SK-N-SH (cell line): ENCODE results near the gene NKIRAS1. TPM values are rescaled to one million over a fixed set of nuclear protein-coding genes. Genes with fewer than 3 reads are reported as not detected.
A peak's percentile ranks its signal among the peaks of the same experiment; 100 is the strongest.

Experiments
- CTCF ChIA-PET: fragments of 300-600, 350-600 bp; formaldehyde crosslinking; extraction: SDS; loops from one replicate; lab custom pipeline; 2021; lab: Yijun Ruan, JAX
- POLR2A ChIA-PET: fragments of 350-600 bp; sonication (Branson Sonifier 250); formaldehyde crosslinking; extraction: SDS; loops from one replicate; lab custom pipeline; 2020; ENCODE audit warnings: antibody characterized with exemption, inconsistent platforms; lab: Yijun Ruan, JAX
- DNase-seq: peaks from one replicate; pipeline ENCODE4 v3.0.0; 2012
- H2AFZ ChIP-seq: fragments of 200-600 bp; sonication (generic); 2 replicates; pipeline ENCODE4 v1.8.1; 2016; ENCODE audit warnings: antibody characterized with exemption, mild to moderate bottlenecking, low read depth
- H3F3A ChIP-seq: fragments of 200-600 bp; sonication (generic); replicated peaks from 2 replicates; pipeline ENCODE3; 2016; ENCODE audit warnings: antibody characterized with exemption, mild to moderate bottlenecking; ENCODE audit not compliant: insufficient read depth
- H3K27ac ChIP-seq, 2 experiments: fragments of 200-500 bp in 1 of 2; fragments of 200-600 bp in 1 of 2; sonication (Bioruptor generic) in 1 of 2; sonication (generic), shearing (Covaris generic) in 1 of 2; 2 replicates each; pipeline versions ENCODE4 v1.5.1 to v1.6.1; 2014 to 2016; ENCODE audit warnings: low read depth in 2 of 2, inconsistent platforms in 1 of 2, low read length in 1 of 2, mild to moderate bottlenecking in 1 of 2, mixed read lengths in 1 of 2
- H3K27me3 ChIP-seq: fragments of 200-600 bp; sonication (generic), shearing (Covaris generic); 2 replicates; pipeline ENCODE4 v1.6.1; 2016; ENCODE audit warnings: mixed run types; ENCODE audit not compliant: insufficient read depth
- H3K36me3 ChIP-seq, 2 experiments: fragments of 200-500 bp in 1 of 2; fragments of 200-600 bp in 1 of 2; sonication (Bioruptor generic) in 1 of 2; sonication (generic) in 1 of 2; replicated peaks in 1 of 2; 2 replicates each; pipeline versions ENCODE3 to v1.5.1; 2014 to 2016; ENCODE audit warnings: low read length in 1 of 2, mild to moderate bottlenecking in 1 of 2; ENCODE audit not compliant: insufficient read depth in 2 of 2, control insufficient read depth in 1 of 2
- H3K4me1 ChIP-seq, 2 experiments: fragments of 200-500 bp in 1 of 2; fragments of 200-600 bp in 1 of 2; sonication (Bioruptor generic) in 1 of 2; sonication (generic), shearing (Covaris generic) in 1 of 2; 2 replicates each; pipeline versions ENCODE4 v1.5.1 to v1.6.1; 2014 to 2016; ENCODE audit warnings: low read depth in 1 of 2, low read length in 1 of 2, mixed run types in 1 of 2; ENCODE audit not compliant: insufficient read depth in 2 of 2, control insufficient read depth in 1 of 2
- H3K4me2 ChIP-seq: fragments of 200-600 bp; sonication (generic), shearing (Covaris generic); 2 replicates; pipeline ENCODE4 v1.6.1; 2017; ENCODE audit warnings: mixed run types
- H3K4me3 ChIP-seq, 2 experiments: fragments of 200-500 bp in 1 of 2; fragments of 200-600 bp in 1 of 2; sonication (Bioruptor generic) in 1 of 2; sonication (generic), shearing (Covaris generic) in 1 of 2; 2 replicates each; pipeline versions ENCODE4 v1.5.1 to v1.8.1; 2014 to 2016; ENCODE audit warnings: low read depth in 2 of 2, inconsistent platforms in 1 of 2, low read length in 1 of 2, mild to moderate bottlenecking in 1 of 2, mixed read lengths in 1 of 2, moderate library complexity in 1 of 2
- H3K79me2 ChIP-seq: fragments of 200-600 bp; sonication (generic); 2 replicates; pipeline ENCODE4 v1.8.1; 2017; ENCODE audit warnings: mild to moderate bottlenecking; ENCODE audit not compliant: insufficient read depth
- H3K9ac ChIP-seq: fragments of 200-600 bp; sonication (generic); 2 replicates; pipeline ENCODE4 v1.6.1; 2017; ENCODE audit warnings: mixed run types
- H3K9me2 ChIP-seq: fragments of 200-600 bp; sonication (generic); 2 replicates; pipeline ENCODE4 v1.6.1; 2017; ENCODE audit warnings: mixed run types
- H3K9me3 ChIP-seq: fragments of 200-600 bp; sonication (generic); 2 replicates; pipeline ENCODE4 v1.6.1; 2017; ENCODE audit warnings: mixed run types, mild to moderate bottlenecking, moderate library complexity
- H4K20me1 ChIP-seq: fragments of 200-600 bp; sonication (generic); 2 replicates; pipeline ENCODE4 v1.6.1; 2017; ENCODE audit warnings: mild to moderate bottlenecking, mixed run types; ENCODE audit not compliant: insufficient read depth
- CHD2 ChIP-seq: fragments of 150-350 bp; IDR thresholded peaks from 2 replicates; pipeline ENCODE4 v1.6.1; 2018; ENCODE audit warnings: low read length; ENCODE audit not compliant: partially characterized antibody
- CTCF ChIP-seq: fragments of 200-600 bp; sonication (generic); IDR thresholded peaks from 2 replicates; pipeline ENCODE4 v1.6.1; 2017; ENCODE audit warnings: antibody characterized with exemption, mild to moderate bottlenecking, moderate library complexity
- ELF1 ChIP-seq: IDR thresholded peaks from 2 replicates; pipeline ENCODE4 v1.4.0; 2012
- EP300 ChIP-seq, 2 experiments: IDR thresholded peaks; 2 replicates each; pipeline versions ENCODE4 v1.4.0 to v1.6.1; 2012; ENCODE audit warnings: borderline replicate concordance in 1 of 2, low read depth in 1 of 2, low read length in 1 of 2
- EZH2phosphoT487 ChIP-seq: fragments of 200-600 bp; sonication (generic); IDR thresholded peaks from 2 replicates; pipeline ENCODE4 v1.6.1; 2017; ENCODE audit warnings: low read depth, mixed run types, mild to moderate bottlenecking, antibody characterized with exemption, moderate library complexity, borderline replicate concordance
- FOSL2 ChIP-seq: IDR thresholded peaks from 2 replicates; pipeline ENCODE4 v1.4.0; 2012; ENCODE audit warnings: low read depth, mild to moderate bottlenecking, moderate library complexity, borderline replicate concordance
- FOXJ3 ChIP-seq: sonication (generic); formaldehyde crosslinking; IDR thresholded peaks from 2 replicates; pipeline ENCODE4 v1.5.1; 2020; ENCODE audit warnings: mild to moderate bottlenecking, missing genetic modification reagents
- FOXM1 ChIP-seq: IDR thresholded peaks from 2 replicates; pipeline ENCODE4 v1.4.0; 2012; ENCODE audit warnings: low read depth, mild to moderate bottlenecking
- GABPA ChIP-seq: IDR thresholded peaks from 2 replicates; pipeline ENCODE4 v1.4.0; 2012; ENCODE audit warnings: low read depth, mild to moderate bottlenecking
- GATA2 ChIP-seq: sonication (generic); formaldehyde crosslinking; IDR thresholded peaks from 2 replicates; pipeline ENCODE4 v1.5.0; 2020; ENCODE audit warnings: mild to moderate bottlenecking, missing genetic modification reagents
- MAX ChIP-seq: IDR thresholded peaks from 2 replicates; pipeline ENCODE4 v1.4.0; 2012; ENCODE audit warnings: low read depth
- MEF2A ChIP-seq: IDR thresholded peaks from 2 replicates; pipeline ENCODE4 v1.4.0; 2012; ENCODE audit warnings: low read depth, borderline replicate concordance
- MXI1 ChIP-seq: IDR thresholded peaks from 2 replicates; pipeline ENCODE4 v1.6.1; 2012; ENCODE audit warnings: mild to moderate bottlenecking, low read depth, low read length, improper control_type of control experiment
- NFIC ChIP-seq: IDR thresholded peaks from 2 replicates; pipeline ENCODE4 v1.4.0; 2012; ENCODE audit warnings: borderline replicate concordance
- NRF1 ChIP-seq: IDR thresholded peaks from 2 replicates; pipeline ENCODE4 v1.6.1; 2012; ENCODE audit warnings: low read depth, mild to moderate bottlenecking, low read length
- PBX3 ChIP-seq: IDR thresholded peaks from 2 replicates; pipeline ENCODE4; 2012
- POLR2AphosphoS5 ChIP-seq: IDR thresholded peaks from 2 replicates; pipeline ENCODE4 v1.6.1; 2012; ENCODE audit warnings: low read depth, low read length
- RAD21 ChIP-seq: IDR thresholded peaks from 2 replicates; pipeline ENCODE4 v1.6.1; 2012; ENCODE audit warnings: mild to moderate bottlenecking, low read length
- RFX5 ChIP-seq: IDR thresholded peaks from 2 replicates; pipeline ENCODE4 v1.6.1; 2012; ENCODE audit warnings: mild to moderate bottlenecking, improper control_type of control experiment, low read length
- RXRA ChIP-seq: IDR thresholded peaks from 2 replicates; pipeline ENCODE4 v1.4.0; 2012; ENCODE audit warnings: low read depth, mild to moderate bottlenecking, borderline replicate concordance
- SIN3A ChIP-seq: IDR thresholded peaks from 2 replicates; pipeline ENCODE4 v1.6.1; 2012; ENCODE audit warnings: low read depth, mild to moderate bottlenecking, low read length, moderate library complexity, borderline replicate concordance
- SMC3 ChIP-seq: IDR thresholded peaks from 2 replicates; pipeline ENCODE4 v1.6.1; 2012; ENCODE audit warnings: low read depth, low read length, improper control_type of control experiment
- TAF1 ChIP-seq: IDR thresholded peaks from 2 replicates; pipeline ENCODE4 v1.6.1; 2012; ENCODE audit warnings: low read depth, mild to moderate bottlenecking, low read length, moderate library complexity, borderline replicate concordance
- TCF12 ChIP-seq: IDR thresholded peaks from 2 replicates; pipeline ENCODE4 v1.4.0; 2012
- TEAD4 ChIP-seq: IDR thresholded peaks from 2 replicates; pipeline ENCODE4 v1.4.0; 2012; ENCODE audit warnings: mild to moderate bottlenecking, borderline replicate concordance; ENCODE audit not compliant: insufficient read depth
- USF1 ChIP-seq: IDR thresholded peaks from 2 replicates; pipeline ENCODE4 v1.4.0; 2012; ENCODE audit warnings: low read depth, borderline replicate concordance
- YY1 ChIP-seq: IDR thresholded peaks from 2 replicates; pipeline ENCODE4 v1.4.0; 2012; ENCODE audit warnings: low read depth, mild to moderate bottlenecking
- ZBTB33 ChIP-seq: IDR thresholded peaks from 2 replicates; pipeline ENCODE4 v1.4.0; 2012; ENCODE audit warnings: low read depth, borderline replicate concordance
- WGBS: methylation state at CpG from one replicate; pipeline ENCODE4 v1.1.6; 2017; ENCODE audit warnings: low lambda C conversion rate; 5-methylcytosine and 5-hydroxymethylcytosine counted together
- polyA plus RNA-seq, 3 experiments: library from polyadenylated mRNA; depleted of rRNA; stranded (reverse); fragments of >200 nt; gene quantifications; 2 replicates each; pipeline ENCODE4 v1.2.3, GENCODE V29; 2012

Gene NKIRAS1
- 8.1 and 10.6 TPM in 2 replicates for polyA plus RNA-seq (2012; rRNA removed)
- polyA plus RNA-seq (2012; cell fraction: cytosol; rRNA removed) = 12.1 and 17.0 TPM in 2 replicates
- 5.6 and 7.1 TPM in 2 replicates for polyA plus RNA-seq (2012; cell fraction: nucleus; rRNA removed)

GRCh38 chr3:23916886-23917678, at the start of gene NKIRAS1, which contains the start of gene RPL15:
Gene NKIRAS1 (minus strand): TSS chr3:23916990. CDS start chr3:23910904, 6,086 bp downstream.
Gene RPL15 (plus strand): TSS chr3:23917132. CDS start chr3:23917860, 728 bp downstream.
- H3K79me2 ChIP-seq = peaks cover 81% of the 10 kb centered on the region
- H3K9me3 ChIP-seq = no peaks in the 10 kb centered on the region
- POLR2A ChIA-PET = interaction anchor here (0.6 to 2.7 kb wide), 43 partner anchors 8 to 734 kb away, joined by 3 to 49 read pairs (median 5); partner anchors contain the start of gene NR1D2
- TF ChIP-seq EZH2phosphoT487 = no peak
- no peak; the same call in 1 of the 2 replicates for TF ChIP-seq ZBTB33
- TF ChIP-seq PBX3 = no peak
- no peak; the same call in 1 of the 2 replicates for TF ChIP-seq TCF12
- 0 out of 2 replicates have a peak, but pooled peaks have one; percentile 6 for TF ChIP-seq TEAD4
- TF ChIP-seq ELF1 = peak; percentile 77
- no peak for TF ChIP-seq FOXM1
- TF ChIP-seq CHD2 = peak; percentile 87
- TF ChIP-seq NFIC = no peak; the same call in 1 of the 2 replicates
- no peak for TF ChIP-seq FOSL2
- TF ChIP-seq SIN3A = peak; percentile 85
- peak; percentile 55 for TF ChIP-seq MXI1
- peak; percentile 100 for TF ChIP-seq POLR2AphosphoS5
- TF ChIP-seq MAX = peak; percentile 96
- TF ChIP-seq USF1 = no peak
- TF ChIP-seq EP300 (IDR thresholded peaks at IDR 0.05; ENCODE audit: borderline replicate concordance in 1 of 2, low read depth in 1 of 2, low read length in 1 of 2) = no peak
- TF ChIP-seq CTCF = no peak
- TF ChIP-seq SMC3 = no peak
- TF ChIP-seq NRF1 = no peak
- TF ChIP-seq RAD21 = no peak
- TF ChIP-seq FOXJ3 = no peak
- peak; percentile 89 for TF ChIP-seq GABPA
- TF ChIP-seq YY1 = peak; percentile 88
- TF ChIP-seq TAF1 = peak; percentile 99
- TF ChIP-seq MEF2A = no peak
- TF ChIP-seq RFX5 = no peak
- no peak for TF ChIP-seq RXRA
- TF ChIP-seq GATA2 (CRISPR knock-in tag) = no peak

More at GRCh38 chr3:23916886-23917678, at the start of gene NKIRAS1, which contains the start of gene RPL15:
- peaks cover 0 to 19% of the 10 kb centered on the region in 2 experiments; a peak in 3 of 4 replicates for H3K4me1 ChIP-seq
- CTCF ChIA-PET = interaction anchor here (0.7 to 2.4 kb wide), 7 partner anchors 10 to 322 kb away, joined by 3 to 11 read pairs (median 3); no protein-coding TSS in a partner anchor
- no peaks in the 10 kb centered on the region for H3K9me2 ChIP-seq
- 3% methylated on average over 25 of the region's 64 CpGs for WGBS
- H3F3A ChIP-seq = peaks cover 47% of the 10 kb centered on the region
- H2AFZ ChIP-seq = peak within 1 kb of the TSS; percentile 76
- no peaks in the 10 kb centered on the region for H3K27me3 ChIP-seq
- peak; percentile 95 for DNase-seq
- H4K20me1 ChIP-seq = peaks cover 37% of the 10 kb centered on the region
- H3K4me3 ChIP-seq = peak within 1 kb of the TSS; percentile 94 to 96
- H3K36me3 ChIP-seq = peaks cover 32 to 34% of the 10 kb centered on the region in 2 experiments
- H3K4me2 ChIP-seq = peak within 1 kb of the TSS; percentile 98
- peak within 1 kb of the TSS; percentile 79 to 94 for H3K27ac ChIP-seq
- H3K9ac ChIP-seq = peak within 1 kb of the TSS; percentile 97
